Measurements from ENCODE around the gene MRPL33. TPM values are rescaled to one million over a fixed set of nuclear protein-coding genes. Genes with fewer than 3 reads are reported as not detected.

MRPL33 gene
- total RNA-seq, 1 donor from 2014 or later: 54.6 TPM

Other genes with a start within 250 kb of the MRPL33 start
- gene ZNF512, start 188.7 kb upstream of the MRPL33 start, total RNA-seq (ENCODE audit: low replicate concordance): 35.2 and 64.7 TPM in 2 replicates
- 5.5 and 5.6 TPM in 2 replicates for gene CCDC121, start 142.7 kb upstream of the MRPL33 start, total RNA-seq (ENCODE audit: low replicate concordance)
- 32.5 and 39.0 TPM in 2 replicates for gene GPN1, start 142.7 kb upstream of the MRPL33 start, total RNA-seq (ENCODE audit: low replicate concordance)
- gene SUPT7L, start 108.1 kb upstream of the MRPL33 start, total RNA-seq (ENCODE audit: low replicate concordance): 31.4 and 39.8 TPM in 2 replicates
- gene SLC4A1AP, start 107.8 kb upstream of the MRPL33 start, total RNA-seq (ENCODE audit: low replicate concordance): 17.7 and 20.7 TPM in 2 replicates
- gene RBKS, start 118.7 kb downstream of the MRPL33 start, total RNA-seq (ENCODE audit: low replicate concordance): 2.6 and 3.2 TPM in 2 replicates
- 26.1 and 30.4 TPM in 2 replicates for gene BABAM2, start 119.0 kb downstream of the MRPL33 start, total RNA-seq (ENCODE audit: low replicate concordance)